Esophagus squamous epithelium (tissue), 4 donors: ENCODE measurements around the gene VIPR2.

Experiments
- POLR2A ChIP-seq, 4 donors: fragments of 450-650 bp; IDR thresholded peaks; one replicate each; pipeline ENCODE4 v1.6.1; 2017; ENCODE audit warnings: antibody characterized with exemption in 4 of 4, mild to moderate bottlenecking in 4 of 4, moderate library complexity in 3 of 4
- TF ChIP-seq, protein P1 (sequence below), 6 experiments: fragments of 450-650 bp in 4 of 6; fragments of 200-600 bp in 2 of 6; sonication (generic) in 2 of 6; IDR thresholded peaks; one replicate each; pipeline ENCODE4 v1.5.1; 2016 to 2019; ENCODE audit warnings: antibody characterized with exemption in 6 of 6, mild to moderate bottlenecking in 4 of 6, moderate library complexity in 4 of 6

DNA sequence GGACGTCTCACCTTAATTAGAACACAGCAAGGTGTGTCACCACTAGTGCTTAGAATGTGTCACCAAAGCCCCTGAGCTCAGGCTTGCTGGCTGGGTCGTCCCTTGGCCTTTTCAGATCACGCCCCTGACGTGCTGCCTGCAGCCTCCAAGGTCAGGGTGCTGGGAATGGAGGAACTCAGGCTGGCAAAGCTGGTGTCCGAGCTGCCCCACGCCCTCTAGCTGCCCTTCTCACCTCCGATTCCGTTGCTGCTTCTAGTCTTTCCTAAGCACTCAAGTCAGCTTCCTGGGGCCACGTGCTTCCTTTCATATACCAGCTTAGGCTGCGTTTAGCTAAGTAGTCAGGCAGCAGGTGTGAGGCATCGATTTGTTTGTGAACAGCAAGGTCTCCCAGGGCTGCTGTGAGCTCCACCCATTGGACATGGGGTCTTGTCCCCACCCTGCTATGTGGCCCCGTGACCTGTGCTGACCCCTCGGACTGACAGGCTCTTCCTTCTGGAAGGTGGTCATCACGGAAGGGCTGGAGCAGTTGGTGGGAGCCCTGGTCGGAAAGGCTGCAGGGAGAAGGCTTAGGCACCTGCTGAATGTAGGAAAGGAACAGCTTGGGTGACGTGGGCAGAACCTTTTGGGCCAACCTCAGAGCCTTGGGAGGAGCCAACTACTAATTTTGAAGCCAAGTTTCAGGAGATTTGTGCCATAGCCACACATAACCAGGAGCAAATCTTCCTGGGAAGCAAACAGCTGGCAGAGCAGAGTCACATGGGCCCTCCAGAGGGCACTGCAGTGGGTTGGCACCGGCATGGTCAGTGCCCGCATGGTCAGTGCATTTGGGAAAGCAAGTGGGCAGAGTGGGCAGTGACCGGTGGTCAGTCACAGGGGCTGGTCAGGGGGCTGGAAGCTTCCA is 28.8 kb downstream of the VIPR2 start:
- TF ChIP-seq, protein P1, sequence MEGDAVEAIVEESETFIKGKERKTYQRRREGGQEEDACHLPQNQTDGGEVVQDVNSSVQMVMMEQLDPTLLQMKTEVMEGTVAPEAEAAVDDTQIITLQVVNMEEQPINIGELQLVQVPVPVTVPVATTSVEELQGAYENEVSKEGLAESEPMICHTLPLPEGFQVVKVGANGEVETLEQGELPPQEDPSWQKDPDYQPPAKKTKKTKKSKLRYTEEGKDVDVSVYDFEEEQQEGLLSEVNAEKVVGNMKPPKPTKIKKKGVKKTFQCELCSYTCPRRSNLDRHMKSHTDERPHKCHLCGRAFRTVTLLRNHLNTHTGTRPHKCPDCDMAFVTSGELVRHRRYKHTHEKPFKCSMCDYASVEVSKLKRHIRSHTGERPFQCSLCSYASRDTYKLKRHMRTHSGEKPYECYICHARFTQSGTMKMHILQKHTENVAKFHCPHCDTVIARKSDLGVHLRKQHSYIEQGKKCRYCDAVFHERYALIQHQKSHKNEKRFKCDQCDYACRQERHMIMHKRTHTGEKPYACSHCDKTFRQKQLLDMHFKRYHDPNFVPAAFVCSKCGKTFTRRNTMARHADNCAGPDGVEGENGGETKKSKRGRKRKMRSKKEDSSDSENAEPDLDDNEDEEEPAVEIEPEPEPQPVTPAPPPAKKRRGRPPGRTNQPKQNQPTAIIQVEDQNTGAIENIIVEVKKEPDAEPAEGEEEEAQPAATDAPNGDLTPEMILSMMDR (IDR thresholded peaks at IDR 0.05): no peak
- TF ChIP-seq POLR2A (IDR thresholded peaks at IDR 0.05): no peak
